Transverse colon (tissue), 4 donors: Measurements from ENCODE around the gene HSBP1L1. TPM values are rescaled to one million over a fixed set of nuclear protein-coding genes. Genes with fewer than 3 reads are reported as not detected.
A peak's percentile ranks its signal among the peaks of the same experiment; 100 is the strongest.

Experiments used
- DNase-seq: peaks from one replicate; pipeline ENCODE4 v3.0.0-alpha.2; 2019
- H3K27ac ChIP-seq, 4 donors: fragments of 200-600 bp; sonication (generic); 2 replicates each; pipeline ENCODE4 v1.5.1; 2016 to 2018; ENCODE audit warnings: inconsistent platforms in 4 of 4
- H3K27me3 ChIP-seq: fragments of 200-600 bp; sonication (generic); 2 replicates; pipeline ENCODE4 v1.5.1; 2017; ENCODE audit warnings: inconsistent platforms
- H3K36me3 ChIP-seq, 4 donors: fragments of 200-600 bp; sonication (generic); 2 replicates each; pipeline ENCODE4 v1.5.1; 2017 to 2019; ENCODE audit warnings: inconsistent platforms in 4 of 4
- H3K4me1 ChIP-seq, 4 donors: fragments of 200-600 bp; sonication (generic); 2 replicates each; pipeline ENCODE4 v1.5.1; 2017 to 2020; ENCODE audit warnings: inconsistent platforms in 4 of 4
- H3K4me3 ChIP-seq, 4 donors: fragments of 200-600 bp; sonication (generic); 1 replicate in 1 of 4; 2 replicates in 3 of 4; pipeline versions ENCODE4 v1.5.1 to v1.6.1; 2017 to 2019; ENCODE audit warnings: inconsistent platforms in 4 of 4
- H3K9me3 ChIP-seq, 2 donors: fragments of 200-600 bp; sonication (generic); 2 replicates each; pipeline ENCODE4 v1.5.1; 2017 to 2019; ENCODE audit warnings: inconsistent platforms in 2 of 2
- EP300 ChIP-seq: sonication (generic); formaldehyde crosslinking; IDR thresholded peaks from one replicate; pipeline ENCODE4 v1.6.1; 2017; ENCODE audit warnings: antibody characterized with exemption, low read depth
- POLR2A ChIP-seq: fragments of 450-650 bp; IDR thresholded peaks from one replicate; pipeline ENCODE4 v1.6.1; 2016; ENCODE audit warnings: antibody characterized with exemption, mild to moderate bottlenecking, moderate library complexity
- POLR2AphosphoS5 ChIP-seq, 3 donors: sonication (generic); formaldehyde crosslinking; IDR thresholded peaks; one replicate each; pipeline ENCODE4 v1.6.1; 2016; ENCODE audit warnings: antibody characterized with exemption in 3 of 3
- WGBS, 2 donors: methylation state at CpG; one replicate each; pipeline ENCODE4 v1.1.5; 2018; ENCODE audit warnings: low coverage in 1 of 2; 5-methylcytosine and 5-hydroxymethylcytosine counted together
- in situ Hi-C, 4 donors: fragments of 200-750 bp; cut with MboI; loops; one replicate each; pipeline versions ENCODE4 v1.15.0 to v1.15.1; 2017; ENCODE audit warnings: low sequenced_read_pairs in 3 of 4, low pct_ligation_motif_present in 1 of 4, low pct_unique_long_range_greater_than_20kb in 1 of 4
- intact Hi-C: fragments of 100-400 bp; cut with DNase I; formaldehyde crosslinking; loops from one replicate; pipeline ENCODE4 v1.15.1; 2023; ENCODE audit warnings: low total_unique reads
- total RNA-seq, 4 donors: library from RNA; depleted of rRNA; stranded (reverse); fragments of >200 nt; gene quantifications; one replicate each; pipeline ENCODE4 v1.1.0, GENCODE V29; 2016
- TF ChIP-seq, protein P1 (sequence below), 5 experiments: fragments of 200-600 bp in 3 of 5; fragments of 450-650 bp in 2 of 5; sonication (generic) in 3 of 5; IDR thresholded peaks; 1 replicate in 2 of 5; 2 replicates in 3 of 5; pipeline ENCODE4 v1.5.1; 2016 to 2017; ENCODE audit warnings: antibody characterized with exemption in 5 of 5, inconsistent platforms in 3 of 5, mild to moderate bottlenecking in 2 of 5, moderate library complexity in 1 of 5

HSBP1L1 gene
- total RNA-seq, 4 donors from 2014 or later = 48.4 to 211 (median 109) TPM

DNA sequence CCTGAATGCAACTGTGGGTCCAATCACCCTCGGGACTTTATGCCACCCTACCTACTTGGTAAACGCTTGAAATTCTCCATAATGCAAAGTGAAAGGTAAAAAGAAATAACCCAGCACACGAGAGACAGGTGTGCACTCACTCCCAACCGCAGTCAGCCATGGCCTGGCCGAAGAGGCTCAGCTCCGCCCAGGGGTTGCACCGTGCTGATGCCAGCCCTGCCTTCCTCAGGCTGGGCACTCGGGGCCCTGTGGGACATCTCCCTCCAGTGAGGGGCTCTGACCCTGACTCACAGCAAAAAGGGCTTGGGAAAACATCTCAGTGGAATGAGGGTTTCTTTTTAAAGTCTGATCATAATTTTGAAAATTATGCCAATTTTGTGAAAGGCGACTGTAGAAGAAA is 26.2 kb upstream of the HSBP1L1 start:
- DNase-seq = peak; percentile 20
- no peaks in the 10 kb centered on the region for H3K27me3 ChIP-seq
- intact Hi-C loops (no loop called here), in situ Hi-C loops (no loop called here)
- H3K27ac ChIP-seq = peak overlapping the region in 2 of 4 donors; percentile 20 to 84
- no peak for TF ChIP-seq POLR2AphosphoS5 (IDR thresholded peaks at IDR 0.05)
- no peak for TF ChIP-seq EP300
- TF ChIP-seq, protein P1, sequence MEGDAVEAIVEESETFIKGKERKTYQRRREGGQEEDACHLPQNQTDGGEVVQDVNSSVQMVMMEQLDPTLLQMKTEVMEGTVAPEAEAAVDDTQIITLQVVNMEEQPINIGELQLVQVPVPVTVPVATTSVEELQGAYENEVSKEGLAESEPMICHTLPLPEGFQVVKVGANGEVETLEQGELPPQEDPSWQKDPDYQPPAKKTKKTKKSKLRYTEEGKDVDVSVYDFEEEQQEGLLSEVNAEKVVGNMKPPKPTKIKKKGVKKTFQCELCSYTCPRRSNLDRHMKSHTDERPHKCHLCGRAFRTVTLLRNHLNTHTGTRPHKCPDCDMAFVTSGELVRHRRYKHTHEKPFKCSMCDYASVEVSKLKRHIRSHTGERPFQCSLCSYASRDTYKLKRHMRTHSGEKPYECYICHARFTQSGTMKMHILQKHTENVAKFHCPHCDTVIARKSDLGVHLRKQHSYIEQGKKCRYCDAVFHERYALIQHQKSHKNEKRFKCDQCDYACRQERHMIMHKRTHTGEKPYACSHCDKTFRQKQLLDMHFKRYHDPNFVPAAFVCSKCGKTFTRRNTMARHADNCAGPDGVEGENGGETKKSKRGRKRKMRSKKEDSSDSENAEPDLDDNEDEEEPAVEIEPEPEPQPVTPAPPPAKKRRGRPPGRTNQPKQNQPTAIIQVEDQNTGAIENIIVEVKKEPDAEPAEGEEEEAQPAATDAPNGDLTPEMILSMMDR (IDR thresholded peaks at IDR 0.05) = no peak
- no peak for TF ChIP-seq POLR2A
- H3K4me1 ChIP-seq = peaks cover 5 to 88% (median 52%) of the 10 kb centered on the region in 4 donors
- 53 to 67% methylated on average over 2 to 9 of the region's 9 CpGs for WGBS, 2 donors
- no peak overlapping the region for H3K4me3 ChIP-seq
- H3K36me3 ChIP-seq = peaks cover 0 to 13% (median 6%) of the 10 kb centered on the region in 4 donors
- peaks cover 3 to 5% of the 10 kb centered on the region in 2 donors for H3K9me3 ChIP-seq

DNA sequence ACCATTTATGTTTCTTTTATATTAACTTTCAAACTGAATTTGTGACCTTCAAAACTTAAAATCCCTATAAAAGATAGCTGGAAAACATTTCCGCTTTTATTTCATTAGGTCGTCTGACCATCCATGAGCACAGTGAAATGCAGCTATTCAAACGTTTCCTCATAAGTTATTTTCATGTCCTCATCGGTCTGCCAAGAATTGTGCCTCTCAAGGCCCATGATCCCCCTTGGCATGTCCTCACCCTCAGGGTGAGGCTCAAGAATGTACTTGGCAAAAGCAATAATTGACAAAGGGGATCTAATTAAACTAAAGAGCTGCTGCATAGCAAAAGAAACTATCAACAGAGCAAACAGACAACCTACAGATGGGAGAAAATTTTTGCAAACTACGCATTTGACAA is 25.3 kb upstream of the HSBP1L1 start:
- peak overlapping the region in 1 of 4 donors; percentile 10 for H3K27ac ChIP-seq
- no peaks in the 10 kb centered on the region for H3K27me3 ChIP-seq
- no peak overlapping the region for H3K4me3 ChIP-seq
- in situ Hi-C loops = no loop called here
- peaks cover 0 to 13% (median 2%) of the 10 kb centered on the region in 4 donors for H3K36me3 ChIP-seq
- peak; percentile 9 for DNase-seq
- peaks cover 5 to 89% (median 56%) of the 10 kb centered on the region in 4 donors for H3K4me1 ChIP-seq
- TF ChIP-seq POLR2AphosphoS5 (IDR thresholded peaks at IDR 0.05) = no peak
- TF ChIP-seq, protein P1 (IDR thresholded peaks at IDR 0.05) = no peak
- TF ChIP-seq EP300 = no peak
- no peak for TF ChIP-seq POLR2A
- H3K9me3 ChIP-seq = no peaks in the 10 kb centered on the region
- WGBS, 2 donors = 63 to 73% methylated on average over 5 of the region's 5 CpGs
- intact Hi-C loops = no loop called here

DNA sequence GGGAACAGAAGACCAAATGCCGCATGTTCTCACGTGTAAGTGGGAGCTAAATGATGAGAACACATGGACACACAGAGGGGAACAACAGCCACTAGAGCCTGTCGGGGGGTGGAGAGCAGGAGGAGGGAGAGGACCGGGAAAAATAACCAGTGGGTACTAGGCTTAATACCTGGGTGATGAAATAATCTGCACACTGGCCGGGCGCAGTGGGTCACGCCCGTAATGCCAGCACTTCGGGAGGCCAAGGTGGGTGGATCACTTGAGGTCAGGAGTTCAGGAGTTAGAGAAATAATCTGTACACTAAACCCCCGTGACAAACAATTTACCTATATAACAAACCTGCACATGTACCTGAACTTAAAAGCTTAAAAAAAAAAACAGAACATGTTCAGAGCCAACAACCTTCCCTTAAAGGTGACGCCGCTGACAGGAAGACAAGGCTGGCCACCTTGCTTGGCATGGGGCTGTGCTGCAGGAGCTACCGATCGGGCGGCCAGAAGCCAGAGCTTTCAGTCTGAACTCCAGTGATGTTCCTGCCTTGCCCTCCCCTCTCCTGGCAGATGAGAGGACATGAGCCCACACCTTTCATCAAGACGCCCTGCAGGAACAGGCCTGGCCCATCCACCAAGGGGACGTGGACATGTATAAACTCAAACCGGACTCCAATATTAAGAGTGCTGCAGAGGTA is 24.2 kb upstream of the HSBP1L1 start:
- intact Hi-C loops = no loop called here
- TF ChIP-seq EP300 (no peak), POLR2AphosphoS5 (IDR thresholded peaks at IDR 0.05) (no peak), POLR2A (no peak)
- TF ChIP-seq, protein P1 (IDR thresholded peaks at IDR 0.05) = no peak
- no peak overlapping the region for H3K27ac ChIP-seq
- H3K36me3 ChIP-seq = peaks cover 0 to 13% (median 2%) of the 10 kb centered on the region in 4 donors
- 75 to 87% methylated on average over 9 to 18 of the region's 18 CpGs for WGBS, 2 donors
- no peaks in the 10 kb centered on the region for H3K9me3 ChIP-seq
- peaks cover 5 to 89% (median 56%) of the 10 kb centered on the region in 4 donors for H3K4me1 ChIP-seq
- H3K4me3 ChIP-seq = no peak overlapping the region
- no peaks in the 10 kb centered on the region for H3K27me3 ChIP-seq
- peak; percentile 7 for DNase-seq
- in situ Hi-C loops = no loop called here

DNA sequence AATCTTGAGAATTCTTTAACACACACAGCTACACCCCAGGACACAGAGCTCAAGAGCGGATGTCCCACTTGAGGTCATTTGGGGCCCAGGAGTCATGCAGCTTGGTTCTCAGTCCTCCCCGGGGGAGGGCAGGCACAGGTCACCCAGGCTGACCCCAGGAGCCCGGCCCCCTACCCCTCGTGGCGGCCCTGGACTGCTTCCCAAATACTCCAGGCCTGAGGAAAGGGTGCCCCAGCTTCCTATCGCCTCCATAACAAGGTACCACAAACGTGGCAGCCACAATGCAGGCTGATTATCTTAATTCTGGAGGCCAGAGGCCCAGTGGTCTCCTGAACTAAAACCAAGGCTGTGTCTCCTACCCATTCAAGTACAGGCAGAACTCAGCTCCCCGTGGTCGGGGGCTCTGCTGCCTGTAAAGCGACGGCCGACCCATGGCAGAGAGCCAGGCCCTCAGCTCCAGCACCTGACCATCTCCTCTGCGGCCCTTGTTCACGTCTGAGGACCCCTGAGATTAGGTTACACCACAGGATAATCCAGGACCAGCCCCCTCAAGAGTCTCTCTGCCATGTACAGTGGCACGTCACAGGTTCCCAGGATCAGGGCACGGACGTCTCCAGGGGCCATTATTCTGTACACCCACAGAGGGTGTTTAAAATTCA is 23.5 kb upstream of the HSBP1L1 start:
- 87 to 100% methylated on average over 2 to 17 of the region's 17 CpGs for WGBS, 2 donors
- no peak for TF ChIP-seq POLR2A
- no peak for TF ChIP-seq POLR2AphosphoS5 (IDR thresholded peaks at IDR 0.05)
- no peak for TF ChIP-seq EP300
- TF ChIP-seq, protein P1 (IDR thresholded peaks at IDR 0.05) = no peak
- in situ Hi-C loops = no loop called here
- Histone ChIP-seq H3K36me3 (peaks cover 0 to 13% (median 2%) of the 10 kb centered on the region in 4 donors), H3K4me1 (peaks cover 5 to 89% (median 58%) of the 10 kb centered on the region in 4 donors), H3K27me3 (no peaks in the 10 kb centered on the region), H3K9me3 (no peaks in the 10 kb centered on the region), H3K27ac (no peak overlapping the region), H3K4me3 (no peak overlapping the region)
- intact Hi-C loops = no loop called here
- DNase-seq = peak; percentile 8
